DOHH2 (cell line): ENCODE measurements around the gene SRGAP1.

ENCODE experiments used
- H3F3A ChIP-seq: fragments of 200-600 bp; sonication (generic), shearing (Covaris generic); 2 replicates; pipeline ENCODE4 v1.6.0; 2016; ENCODE audit warnings: antibody characterized with exemption, mild to moderate bottlenecking; ENCODE audit not compliant: control insufficient read depth, insufficient read depth
- H3K27ac ChIP-seq: fragments of 200-600 bp; sonication (generic); 2 replicates; pipeline ENCODE4 v1.5.1; 2014; ENCODE audit warnings: low read depth, mild to moderate bottlenecking, low read length, moderate library complexity
- H3K27me3 ChIP-seq: fragments of 200-600 bp; sonication (generic); 2 replicates; pipeline ENCODE4 v1.6.1; 2014; ENCODE audit warnings: mild to moderate bottlenecking, low read length, mixed read lengths; ENCODE audit not compliant: control insufficient read depth
- H3K36me3 ChIP-seq: fragments of 200-600 bp; sonication (generic); 2 replicates; pipeline ENCODE4 v1.6.1; 2014; ENCODE audit warnings: mild to moderate bottlenecking, low read length, moderate library complexity, mixed read lengths; ENCODE audit not compliant: control insufficient read depth
- H3K4me1 ChIP-seq: fragments of 200-600 bp; sonication (generic); 2 replicates; pipeline ENCODE4 v1.6.1; 2014; ENCODE audit warnings: mild to moderate bottlenecking, low read length, mixed read lengths; ENCODE audit not compliant: control insufficient read depth
- H3K4me2 ChIP-seq: fragments of 200-600 bp; sonication (generic); 2 replicates; pipeline ENCODE4 v1.6.0; 2014; ENCODE audit warnings: mild to moderate bottlenecking, low read length, moderate library complexity
- H3K4me3 ChIP-seq: fragments of 200-600 bp; sonication (generic); 2 replicates; pipeline ENCODE4 v1.5.1; 2014; ENCODE audit warnings: mild to moderate bottlenecking, low read length, mixed read lengths
- H3K79me2 ChIP-seq: fragments of 200-600 bp; sonication (generic); 2 replicates; pipeline ENCODE4 v1.6.1; 2014; ENCODE audit warnings: mild to moderate bottlenecking, low read length, mixed read lengths; ENCODE audit not compliant: control insufficient read depth
- H3K9me2 ChIP-seq: fragments of 200-600 bp; sonication (generic); replicated peaks from 2 replicates; pipeline ENCODE4 v1.6.1; 2014; ENCODE audit warnings: mild to moderate bottlenecking, low read length, mixed read lengths; ENCODE audit not compliant: control insufficient read depth
- H3K9me3 ChIP-seq: fragments of 200-600 bp; sonication (generic); 2 replicates; pipeline ENCODE4 v1.6.1; 2014; ENCODE audit warnings: antibody characterized with exemption, low read length, mixed read lengths; ENCODE audit not compliant: control insufficient read depth, insufficient read depth
- H4K20me1 ChIP-seq: fragments of 200-600 bp; sonication (generic); 2 replicates; pipeline ENCODE4 v1.6.0; 2014; ENCODE audit warnings: low read depth, mild to moderate bottlenecking, antibody characterized with exemption, low read length, moderate library complexity; ENCODE audit not compliant: control insufficient read depth, insufficient read depth
- EZH2phosphoT487 ChIP-seq: fragments of 200-600 bp; sonication (generic); IDR thresholded peaks from 2 replicates; pipeline ENCODE4 v1.6.1; 2017; ENCODE audit warnings: borderline replicate concordance, mild to moderate bottlenecking, antibody characterized with exemption, low read length, moderate library complexity, mixed read lengths
- TF ChIP-seq, protein P1 (sequence below): fragments of 200-600 bp; sonication (generic); IDR thresholded peaks from one replicate; pipeline ENCODE4 v1.5.1; 2014; ENCODE audit warnings: antibody characterized with exemption, mild to moderate bottlenecking, low read depth, low read length; ENCODE audit not compliant: poor library complexity, severe bottlenecking

SRGAP1 gene

DNA sequence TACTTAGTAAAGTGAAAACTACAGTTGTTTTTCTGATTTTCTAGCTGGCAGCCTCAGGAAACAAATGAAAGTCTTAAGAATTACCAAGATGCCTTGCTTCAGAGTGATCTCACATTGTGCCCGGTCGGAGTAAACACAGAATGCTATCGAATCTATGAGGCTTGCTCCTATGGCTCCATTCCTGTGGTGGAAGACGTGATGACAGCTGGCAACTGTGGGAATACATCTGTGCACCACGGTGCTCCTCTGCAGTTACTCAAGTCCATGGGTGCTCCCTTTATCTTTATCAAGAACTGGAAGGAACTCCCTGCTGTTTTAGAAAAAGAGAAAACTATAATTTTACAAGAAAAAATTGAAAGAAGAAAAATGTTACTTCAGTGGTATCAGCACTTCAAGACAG lies 35.9 kb upstream of the SRGAP1 start:
- Histone ChIP-seq H3K79me2 (no peaks in the 10 kb centered on the region), H3K9me3 (no peaks in the 10 kb centered on the region), H3K4me1 (peaks cover 10% of the 10 kb centered on the region), H3K4me2 (no peak overlapping the region), H3K9me2 (no peaks in the 10 kb centered on the region), H3K36me3 (peaks cover 27% of the 10 kb centered on the region), H3F3A (0 out of 2 replicates have a peak, but pooled peaks cover 3% of the 10 kb centered on the region), H3K4me3 (no peak overlapping the region), H3K27me3 (no peaks in the 10 kb centered on the region), H3K27ac (no peak overlapping the region), H4K20me1 (no peaks in the 10 kb centered on the region)
- no peak for TF ChIP-seq EZH2phosphoT487
- TF ChIP-seq, protein P1, sequence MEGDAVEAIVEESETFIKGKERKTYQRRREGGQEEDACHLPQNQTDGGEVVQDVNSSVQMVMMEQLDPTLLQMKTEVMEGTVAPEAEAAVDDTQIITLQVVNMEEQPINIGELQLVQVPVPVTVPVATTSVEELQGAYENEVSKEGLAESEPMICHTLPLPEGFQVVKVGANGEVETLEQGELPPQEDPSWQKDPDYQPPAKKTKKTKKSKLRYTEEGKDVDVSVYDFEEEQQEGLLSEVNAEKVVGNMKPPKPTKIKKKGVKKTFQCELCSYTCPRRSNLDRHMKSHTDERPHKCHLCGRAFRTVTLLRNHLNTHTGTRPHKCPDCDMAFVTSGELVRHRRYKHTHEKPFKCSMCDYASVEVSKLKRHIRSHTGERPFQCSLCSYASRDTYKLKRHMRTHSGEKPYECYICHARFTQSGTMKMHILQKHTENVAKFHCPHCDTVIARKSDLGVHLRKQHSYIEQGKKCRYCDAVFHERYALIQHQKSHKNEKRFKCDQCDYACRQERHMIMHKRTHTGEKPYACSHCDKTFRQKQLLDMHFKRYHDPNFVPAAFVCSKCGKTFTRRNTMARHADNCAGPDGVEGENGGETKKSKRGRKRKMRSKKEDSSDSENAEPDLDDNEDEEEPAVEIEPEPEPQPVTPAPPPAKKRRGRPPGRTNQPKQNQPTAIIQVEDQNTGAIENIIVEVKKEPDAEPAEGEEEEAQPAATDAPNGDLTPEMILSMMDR, result no peak

DNA sequence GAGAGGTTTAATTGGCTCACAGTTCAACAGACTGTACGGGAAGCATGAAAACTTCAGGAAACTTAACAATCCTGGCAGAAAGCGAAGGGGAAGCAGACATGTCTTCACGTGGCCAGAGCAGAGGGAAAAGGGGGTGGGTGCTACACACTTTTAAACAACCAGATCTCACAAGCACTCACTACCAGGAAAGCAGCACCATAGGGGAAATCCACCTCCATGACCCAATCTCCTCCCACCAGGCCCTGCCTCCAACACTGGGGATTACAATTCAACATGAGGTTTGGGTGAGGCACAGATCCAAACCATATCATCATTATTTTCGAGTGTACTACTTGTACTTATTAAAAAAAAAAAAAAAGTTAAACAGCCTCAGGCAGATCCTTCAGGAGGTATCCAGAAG lies 34.9 kb upstream of the SRGAP1 start:
- TF ChIP-seq, protein P1, result no peak
- TF ChIP-seq EZH2phosphoT487, result no peak
- no peaks in the 10 kb centered on the region for H3K9me2 ChIP-seq
- H3K4me2 ChIP-seq, result no peak overlapping the region
- peaks cover 15% of the 10 kb centered on the region for H3K4me1 ChIP-seq
- H3K9me3 ChIP-seq, result no peaks in the 10 kb centered on the region
- no peak overlapping the region for H3K27ac ChIP-seq
- peaks cover 27% of the 10 kb centered on the region for H3K36me3 ChIP-seq
- H3K79me2 ChIP-seq, result no peaks in the 10 kb centered on the region
- 0 out of 2 replicates have a peak, but pooled peaks cover 3% of the 10 kb centered on the region for H3F3A ChIP-seq
- H3K27me3 ChIP-seq, result no peaks in the 10 kb centered on the region
- H4K20me1 ChIP-seq, result no peaks in the 10 kb centered on the region
- H3K4me3 ChIP-seq, result no peak overlapping the region

DNA sequence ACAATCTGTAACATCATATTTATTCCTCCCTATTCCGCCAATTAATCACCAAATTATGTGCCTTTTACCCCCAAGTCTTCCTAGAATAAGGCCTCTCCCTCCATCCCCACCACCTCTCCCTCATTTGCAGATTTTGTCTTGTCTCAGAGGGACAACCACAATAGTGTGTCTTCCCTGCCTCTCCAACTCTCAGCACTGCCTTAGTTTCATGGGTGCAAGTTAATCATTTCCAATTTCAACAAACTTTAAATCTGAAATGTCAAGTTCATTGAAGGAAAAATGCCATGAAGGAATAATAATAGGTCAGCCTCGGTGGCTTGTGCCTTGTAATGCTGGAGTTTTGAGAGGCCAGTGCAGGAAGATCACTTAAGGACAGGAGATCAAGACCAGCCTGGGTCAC lies 33.2 kb upstream of the SRGAP1 start:
- Histone ChIP-seq H3F3A (0 out of 2 replicates have a peak, but pooled peaks cover 3% of the 10 kb centered on the region), H3K27me3 (no peaks in the 10 kb centered on the region), H3K27ac (no peak overlapping the region), H3K4me1 (peaks cover 16% of the 10 kb centered on the region), H3K9me2 (no peaks in the 10 kb centered on the region), H3K9me3 (no peaks in the 10 kb centered on the region), H3K79me2 (no peaks in the 10 kb centered on the region), H3K4me3 (no peak overlapping the region), H4K20me1 (no peaks in the 10 kb centered on the region), H3K4me2 (0 out of 2 replicates have a peak overlapping the region, but pooled peaks have one; percentile 14), H3K36me3 (peaks cover 15% of the 10 kb centered on the region)
- TF ChIP-seq, protein P1, result no peak
- TF ChIP-seq EZH2phosphoT487, result no peak

DNA sequence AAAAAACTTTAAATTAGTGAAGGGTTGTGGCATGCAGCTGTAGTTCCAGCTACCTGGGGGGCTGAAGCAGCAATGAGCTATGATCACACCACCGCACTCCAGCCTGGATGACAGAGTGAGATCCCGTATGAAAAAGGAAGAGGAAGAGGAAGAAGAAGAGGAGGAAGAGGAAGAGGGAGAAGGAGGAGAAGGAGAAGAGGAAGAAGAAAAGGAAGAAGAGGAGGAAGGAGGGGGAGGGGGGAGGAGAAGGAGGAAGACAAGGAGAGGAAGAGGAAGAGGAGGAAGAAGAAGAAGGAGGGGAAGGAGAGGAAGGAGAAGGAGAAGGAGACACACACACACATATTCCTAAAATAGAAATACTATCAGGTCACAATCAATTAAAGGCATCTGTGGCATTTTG lies 32.7 kb upstream of the SRGAP1 start:
- Histone ChIP-seq H3K9me3 (no peaks in the 10 kb centered on the region; the same call in 1 of the 2 replicates), H3K27ac (no peak overlapping the region), H3K36me3 (peaks cover 11% of the 10 kb centered on the region), H3K9me2 (no peaks in the 10 kb centered on the region), H3K4me3 (no peak overlapping the region), H4K20me1 (no peaks in the 10 kb centered on the region), H3F3A (0 out of 2 replicates have a peak, but pooled peaks cover 3% of the 10 kb centered on the region), H3K79me2 (no peaks in the 10 kb centered on the region), H3K27me3 (no peaks in the 10 kb centered on the region), H3K4me1 (peaks cover 16% of the 10 kb centered on the region), H3K4me2 (peak overlapping the region; percentile 14; the same call in 1 of the 2 replicates)
- TF ChIP-seq, protein P1, result no peak
- TF ChIP-seq EZH2phosphoT487, result no peak
